Hepatocyte (in vitro differentiated cells): ENCODE results near the gene TM2D3. TPM values are rescaled to one million over a fixed set of nuclear protein-coding genes. Genes with fewer than 3 reads are reported as not detected.

Experiments used
- DNase-seq: peaks from one replicate; pipeline ENCODE4 v3.0.0-alpha.2; 2016; ENCODE audit warnings: low spot score
- H2AFZ ChIP-seq: fragments of 200-600 bp; sonication (generic); 2 replicates; pipeline ENCODE4 v1.6.0; 2016; ENCODE audit warnings: antibody characterized with exemption, mild to moderate bottlenecking
- H3K27ac ChIP-seq: fragments of 200-600 bp; sonication (generic); 2 replicates; pipeline ENCODE4 v1.5.1; 2016; ENCODE audit warnings: mild to moderate bottlenecking
- H3K27me3 ChIP-seq: fragments of 200-600 bp; sonication (generic); 2 replicates; pipeline ENCODE4 v1.6.1; 2016
- H3K36me3 ChIP-seq: fragments of 200-600 bp; sonication (generic); replicated peaks from 2 replicates; pipeline ENCODE4 v1.5.1; 2016; ENCODE audit warnings: low read depth; ENCODE audit not compliant: insufficient read depth
- H3K4me1 ChIP-seq: fragments of 200-600 bp; sonication (generic); 2 replicates; pipeline ENCODE4 v1.5.1; 2016; ENCODE audit warnings: mild to moderate bottlenecking, moderate library complexity; ENCODE audit not compliant: insufficient read depth
- H3K4me2 ChIP-seq: fragments of 200-600 bp; sonication (generic); 2 replicates; pipeline ENCODE4 v1.6.0; 2016
- H3K4me3 ChIP-seq: fragments of 200-600 bp; sonication (generic); 2 replicates; pipeline ENCODE4 v1.5.1; 2016; ENCODE audit warnings: mild to moderate bottlenecking
- H3K79me2 ChIP-seq: fragments of 200-600 bp; sonication (generic); 2 replicates; pipeline ENCODE4 v1.6.0; 2017; ENCODE audit warnings: mild to moderate bottlenecking
- H3K9me2 ChIP-seq: fragments of 200-600 bp; sonication (generic); replicated peaks from 2 replicates; pipeline ENCODE4 v1.6.0; 2017; ENCODE audit warnings: mild to moderate bottlenecking; ENCODE audit not compliant: insufficient read depth
- H3K9me3 ChIP-seq: fragments of 200-600 bp; sonication (generic); 2 replicates; pipeline ENCODE4 v1.5.1; 2016; ENCODE audit warnings: low read depth, mild to moderate bottlenecking
- H4K20me1 ChIP-seq: fragments of 200-600 bp; sonication (generic); 2 replicates; pipeline ENCODE4 v1.6.0; 2016; ENCODE audit warnings: mild to moderate bottlenecking; ENCODE audit not compliant: insufficient read depth, poor library complexity, severe bottlenecking
- CTCF ChIP-seq: fragments of 200-600 bp; sonication (generic); IDR thresholded peaks from 2 replicates; pipeline ENCODE4 v1.5.1; 2016; ENCODE audit warnings: antibody characterized with exemption, mild to moderate bottlenecking; ENCODE audit not compliant: poor library complexity
- EZH2 ChIP-seq: fragments of 200-600 bp; sonication (generic); IDR thresholded peaks from 2 replicates; pipeline ENCODE4 v1.6.1; 2016; ENCODE audit warnings: antibody characterized with exemption, mild to moderate bottlenecking, borderline replicate concordance
- EZH2phosphoT487 ChIP-seq: fragments of 200-600 bp; sonication (generic); IDR thresholded peaks from one replicate; pipeline ENCODE4 v1.6.1; 2018; ENCODE audit warnings: antibody characterized with exemption, mild to moderate bottlenecking, low read depth, moderate library complexity; ENCODE audit not compliant: unreplicated experiment, severe bottlenecking
- WGBS: methylation state at CpG from one replicate; pipeline ENCODE4 v1.1.6; 2016; ENCODE audit warnings: low lambda C conversion rate; ENCODE audit errors: missing lambda C conversion rate; 5-methylcytosine and 5-hydroxymethylcytosine counted together
- polyA plus RNA-seq: library from polyadenylated mRNA; unstranded; fragments of >200 nt; fragmentation: Nextera tagmentation; extraction: Ambion mirVana; gene quantifications from 2 replicates; pipeline ENCODE4 v1.2.1, GENCODE V29; 2016
- total RNA-seq: library from RNA; depleted of rRNA; stranded (reverse); fragments of >200 nt; gene quantifications from 2 replicates; pipeline ENCODE4 v1.2.3, GENCODE V29; 2014

Gene TM2D3
- total and polyA plus RNA-seq, 2 experiments from 2014 or later = 41.9 to 55.7 TPM

- no peaks in the 10 kb centered on the region for H4K20me1 ChIP-seq
- no peak overlapping the region for H3K4me2 ChIP-seq
- no peaks in the 10 kb centered on the region for H3K27me3 ChIP-seq
- WGBS = 88% methylated on average over 1 of the region's 1 CpG
- no peak for TF ChIP-seq CTCF
- no peak for TF ChIP-seq EZH2
- no peak for TF ChIP-seq EZH2phosphoT487
- no peak for DNase-seq
- H3K4me3 ChIP-seq = no peak overlapping the region
- no peak overlapping the region for H2AFZ ChIP-seq
- no peak overlapping the region for H3K27ac ChIP-seq
- no peaks in the 10 kb centered on the region for H3K79me2 ChIP-seq
- no peaks in the 10 kb centered on the region for H3K9me2 ChIP-seq
- H3K4me1 ChIP-seq = no peaks in the 10 kb centered on the region
- no peaks in the 10 kb centered on the region for H3K36me3 ChIP-seq
- H3K9me3 ChIP-seq = no peaks in the 10 kb centered on the region
Measured at GRCh38 chr15:101625184-101625583, 27.0 kb downstream of the TM2D3 start.

- H2AFZ ChIP-seq = no peak overlapping the region
- H3K4me1 ChIP-seq = no peaks in the 10 kb centered on the region
- no peaks in the 10 kb centered on the region for H3K9me2 ChIP-seq
- no peaks in the 10 kb centered on the region for H3K9me3 ChIP-seq
- no peak overlapping the region for H3K4me2 ChIP-seq
- no peak for DNase-seq
- WGBS = 96% methylated on average over 6 of the region's 6 CpGs
- no peak overlapping the region for H3K4me3 ChIP-seq
- H3K27me3 ChIP-seq = no peaks in the 10 kb centered on the region
- TF ChIP-seq CTCF (no peak), EZH2phosphoT487 (no peak), EZH2 (no peak)
- no peaks in the 10 kb centered on the region for H4K20me1 ChIP-seq
- H3K79me2 ChIP-seq = no peaks in the 10 kb centered on the region
- H3K36me3 ChIP-seq = no peaks in the 10 kb centered on the region
- H3K27ac ChIP-seq = no peak overlapping the region
Measured at GRCh38 chr15:101623367-101624304, 28.5 kb downstream of the TM2D3 start.

DNA sequence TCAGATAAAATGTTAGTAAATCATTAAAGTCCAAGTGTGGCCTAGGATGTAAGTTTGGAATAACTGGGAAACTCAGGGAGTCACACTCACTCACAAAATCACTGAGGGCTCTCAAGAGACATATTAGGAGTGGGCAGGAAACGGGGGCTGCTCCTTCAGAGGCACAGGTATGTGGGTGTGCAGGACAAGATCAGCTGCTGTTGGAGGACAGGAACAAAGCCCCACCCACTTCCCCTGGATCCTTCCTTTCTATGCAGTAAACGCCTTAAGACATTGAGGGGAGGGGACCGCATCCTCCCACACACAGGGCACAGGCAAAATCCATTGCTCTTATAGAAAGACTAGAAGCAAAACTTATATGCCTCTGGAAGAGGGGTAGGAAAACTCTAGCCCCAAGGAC lies 30.2 kb downstream of the TM2D3 start:
- Histone ChIP-seq H3K36me3 (no peaks in the 10 kb centered on the region), H3K4me1 (peaks cover under 1% of the 10 kb centered on the region), H4K20me1 (no peaks in the 10 kb centered on the region), H3K4me3 (no peak overlapping the region), H3K4me2 (no peak overlapping the region), H3K27ac (no peak overlapping the region), H3K27me3 (no peaks in the 10 kb centered on the region), H3K9me3 (no peaks in the 10 kb centered on the region), H3K79me2 (no peaks in the 10 kb centered on the region), H2AFZ (no peak overlapping the region), H3K9me2 (no peaks in the 10 kb centered on the region)
- 83% methylated on average over 3 of the region's 3 CpGs for WGBS
- TF ChIP-seq EZH2phosphoT487 (no peak), EZH2 (no peak), CTCF (no peak)
- no peak for DNase-seq
